22Rv1 (cell line): Measurements from ENCODE around the gene BRD4.

ENCODE experiments used
- ZFX ChIP-seq: fragments of 450-650 bp; IDR thresholded peaks from 2 replicates; pipeline ENCODE4 v1.6.1; 2017; ENCODE audit warnings: antibody characterized with exemption, borderline replicate concordance
- TF ChIP-seq, protein P1 (sequence below): fragments of 450-650 bp; IDR thresholded peaks from 2 replicates; pipeline ENCODE4 v1.5.1; 2017; ENCODE audit warnings: mild to moderate bottlenecking

DNA sequence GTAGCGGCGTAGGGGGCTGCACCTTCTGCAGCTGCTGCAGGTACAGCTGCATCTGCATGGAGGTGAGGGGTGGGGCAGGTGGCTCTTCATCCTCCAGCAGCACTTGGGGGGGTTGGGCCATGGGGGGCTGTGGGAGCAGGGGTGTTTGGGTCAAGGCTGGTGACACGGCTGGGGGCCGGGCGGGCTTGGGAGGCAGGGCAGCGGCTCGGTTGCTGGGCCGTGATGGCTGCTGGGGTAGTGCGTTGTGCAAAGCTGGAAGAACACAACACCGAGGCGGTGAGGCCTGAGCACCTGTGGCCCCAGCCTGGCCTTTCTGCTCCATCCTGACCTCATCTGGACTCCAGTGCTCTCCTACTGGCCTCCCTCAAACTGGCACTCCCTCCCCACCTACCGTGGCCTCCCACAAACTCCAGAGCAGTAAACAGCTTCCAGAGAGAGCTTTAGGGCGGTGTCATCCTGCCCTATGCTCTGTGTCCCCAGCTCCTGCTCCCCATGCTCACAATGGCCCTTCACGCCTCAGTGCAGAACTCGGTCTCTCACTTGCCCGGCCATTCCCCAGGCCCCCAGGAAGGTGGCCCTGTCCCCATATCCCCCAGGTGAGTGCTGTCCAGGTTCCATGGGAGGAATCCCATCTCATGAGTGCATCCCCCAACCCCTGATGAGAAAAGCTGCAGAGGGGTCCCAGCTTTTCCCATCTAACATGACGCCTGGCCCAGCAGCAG lies 88.9 kb downstream of the BRD4 start:
- TF ChIP-seq, protein P1, sequence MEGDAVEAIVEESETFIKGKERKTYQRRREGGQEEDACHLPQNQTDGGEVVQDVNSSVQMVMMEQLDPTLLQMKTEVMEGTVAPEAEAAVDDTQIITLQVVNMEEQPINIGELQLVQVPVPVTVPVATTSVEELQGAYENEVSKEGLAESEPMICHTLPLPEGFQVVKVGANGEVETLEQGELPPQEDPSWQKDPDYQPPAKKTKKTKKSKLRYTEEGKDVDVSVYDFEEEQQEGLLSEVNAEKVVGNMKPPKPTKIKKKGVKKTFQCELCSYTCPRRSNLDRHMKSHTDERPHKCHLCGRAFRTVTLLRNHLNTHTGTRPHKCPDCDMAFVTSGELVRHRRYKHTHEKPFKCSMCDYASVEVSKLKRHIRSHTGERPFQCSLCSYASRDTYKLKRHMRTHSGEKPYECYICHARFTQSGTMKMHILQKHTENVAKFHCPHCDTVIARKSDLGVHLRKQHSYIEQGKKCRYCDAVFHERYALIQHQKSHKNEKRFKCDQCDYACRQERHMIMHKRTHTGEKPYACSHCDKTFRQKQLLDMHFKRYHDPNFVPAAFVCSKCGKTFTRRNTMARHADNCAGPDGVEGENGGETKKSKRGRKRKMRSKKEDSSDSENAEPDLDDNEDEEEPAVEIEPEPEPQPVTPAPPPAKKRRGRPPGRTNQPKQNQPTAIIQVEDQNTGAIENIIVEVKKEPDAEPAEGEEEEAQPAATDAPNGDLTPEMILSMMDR: no peak
- no peak for TF ChIP-seq ZFX
